GM21367 (cell line): ENCODE data around the gene UGDH.

Source experiments
- ATAC-seq: cut with Tn5 transposase; IDR thresholded peaks from one replicate; pipeline ENCODE4 v1.9.1; 2021; ENCODE audit not compliant: unreplicated experiment

Gene UGDH

GRCh38 chr4:39453738-39454137, 73.5 kb downstream of the UGDH start:
- no peak for ATAC-seq

- ATAC-seq = no peak
Measured at GRCh38 chr4:39452860-39453587, 74.2 kb downstream of the UGDH start.

GRCh38 chr4:39452153-39452859, 74.9 kb downstream of the UGDH start:
- ATAC-seq = no peak

GRCh38 chr4:39451423-39452023, 75.7 kb downstream of the UGDH start:
- no peak for ATAC-seq

- no peak for ATAC-seq
Measured at GRCh38 chr4:39450618-39451017, 76.6 kb downstream of the UGDH start.
